ENCODE results near the gene ZNF536. TPM values are rescaled to one million over a fixed set of nuclear protein-coding genes. Genes with fewer than 3 reads are reported as not detected.

The ZNF536 gene
- total RNA-seq, 1 donor from 2014 or later: 0.43 TPM

- Histone ChIP-seq H3K79me2 (ENCODE audit: insufficient read depth, low read length) (no peaks in the 10 kb centered on the region), H3K4me2 (ENCODE audit: low read length) (no peak overlapping the region), H2AFZ (ENCODE audit: low read depth, low read length) (no peak overlapping the region), H3K27ac (ENCODE audit: low read depth, low read length) (no peak overlapping the region), H3K4me3 (ENCODE audit: insufficient read depth, low read depth, low read length) (no peak overlapping the region), H3K9me3 (ENCODE audit: insufficient read depth, low read depth, low read length) (no peaks in the 10 kb centered on the region), H4K20me1 (ENCODE audit: insufficient read depth, low read length) (no peaks in the 10 kb centered on the region), H3K27me3 (ENCODE audit: insufficient read depth, low read length) (peaks cover 8% of the 10 kb centered on the region), H3K36me3 (ENCODE audit: insufficient read depth, low read length) (no peaks in the 10 kb centered on the region), H3K9ac (ENCODE audit: low read length) (no peak overlapping the region), H3K4me1 (ENCODE audit: insufficient read depth, low read length) (no peaks in the 10 kb centered on the region)
- Mint-ChIP-seq H3K4me3 (ENCODE audit: unreplicated experiment) (no peak overlapping the region), H3K4me1 (ENCODE audit: low read depth, unreplicated experiment) (peaks cover 2% of the 10 kb centered on the region), H3K27me3 (ENCODE audit: low read depth, unreplicated experiment) (peaks cover 78% of the 10 kb centered on the region), H3K36me3 (ENCODE audit: low read depth, unreplicated experiment) (no peaks in the 10 kb centered on the region), H3K9me3 (ENCODE audit: unreplicated experiment) (peaks cover 5% of the 10 kb centered on the region), H3K27ac (ENCODE audit: unreplicated experiment) (no peak overlapping the region)
- DNase-seq (ENCODE audit: low read depth) (no peak), FAIRE-seq (no peak)
- TF ChIP-seq EZH2 (IDR thresholded peaks at IDR 0.05; ENCODE audit: insufficient read depth, low read length): no peak
- TF ChIP-seq CTCF (IDR thresholded peaks at IDR 0.05; ENCODE audit: insufficient read depth, low read depth, low read length): no peak
Observed at GRCh38 chr19:30378701-30379100, 6.5 kb downstream of the ZNF536 start.

GRCh38 chr19:30379841-30380610, 7.8 kb downstream of the ZNF536 start:
- no peak overlapping the region for H3K27ac Mint-ChIP-seq (ENCODE audit: unreplicated experiment)
- no peak overlapping the region for H3K27ac ChIP-seq (ENCODE audit: low read depth, low read length)
- no peaks in the 10 kb centered on the region for H3K9me3 ChIP-seq (ENCODE audit: insufficient read depth, low read depth, low read length)
- no peak overlapping the region for H3K4me2 ChIP-seq (ENCODE audit: low read length)
- H3K9me3 Mint-ChIP-seq (ENCODE audit: unreplicated experiment): peaks cover 5% of the 10 kb centered on the region
- H3K36me3 Mint-ChIP-seq (ENCODE audit: low read depth, unreplicated experiment): no peaks in the 10 kb centered on the region
- TF ChIP-seq EZH2 (IDR thresholded peaks at IDR 0.05; ENCODE audit: insufficient read depth, low read length) (no peak), CTCF (IDR thresholded peaks at IDR 0.05; ENCODE audit: insufficient read depth, low read depth, low read length) (no peak)
- H3K36me3 ChIP-seq (ENCODE audit: insufficient read depth, low read length): no peaks in the 10 kb centered on the region
- H3K4me1 ChIP-seq (ENCODE audit: insufficient read depth, low read length): no peaks in the 10 kb centered on the region
- peaks cover 2% of the 10 kb centered on the region for H3K4me1 Mint-ChIP-seq (ENCODE audit: low read depth, unreplicated experiment)
- H4K20me1 ChIP-seq (ENCODE audit: insufficient read depth, low read length): no peaks in the 10 kb centered on the region
- no peak overlapping the region for H3K4me3 ChIP-seq (ENCODE audit: insufficient read depth, low read depth, low read length)
- no peak for DNase-seq (ENCODE audit: low read depth)
- peaks cover 76% of the 10 kb centered on the region for H3K27me3 Mint-ChIP-seq (ENCODE audit: low read depth, unreplicated experiment)
- H2AFZ ChIP-seq (ENCODE audit: low read depth, low read length): no peak overlapping the region
- no peaks in the 10 kb centered on the region for H3K79me2 ChIP-seq (ENCODE audit: insufficient read depth, low read length)
- H3K9ac ChIP-seq (ENCODE audit: low read length): no peak overlapping the region
- FAIRE-seq: no peak
- H3K4me3 Mint-ChIP-seq (ENCODE audit: unreplicated experiment): no peak overlapping the region
- H3K27me3 ChIP-seq (ENCODE audit: insufficient read depth, low read length): peaks cover 7% of the 10 kb centered on the region

- no peak overlapping the region for H3K4me3 ChIP-seq (ENCODE audit: insufficient read depth, low read depth, low read length)
- no peaks in the 10 kb centered on the region for H3K4me1 Mint-ChIP-seq (ENCODE audit: low read depth, unreplicated experiment)
- no peaks in the 10 kb centered on the region for H3K9me3 ChIP-seq (ENCODE audit: insufficient read depth, low read depth, low read length)
- FAIRE-seq (no peak), DNase-seq (ENCODE audit: low read depth) (no peak)
- no peak overlapping the region for H2AFZ ChIP-seq (ENCODE audit: low read depth, low read length)
- H3K4me1 ChIP-seq (ENCODE audit: insufficient read depth, low read length): no peaks in the 10 kb centered on the region
- H3K27me3 Mint-ChIP-seq (ENCODE audit: low read depth, unreplicated experiment): peaks cover 77% of the 10 kb centered on the region
- H3K27ac Mint-ChIP-seq (ENCODE audit: unreplicated experiment): no peak overlapping the region
- no peaks in the 10 kb centered on the region for H3K79me2 ChIP-seq (ENCODE audit: insufficient read depth, low read length)
- H3K27me3 ChIP-seq (ENCODE audit: insufficient read depth, low read length): no peaks in the 10 kb centered on the region
- no peak overlapping the region for H3K4me2 ChIP-seq (ENCODE audit: low read length)
- peaks cover 2% of the 10 kb centered on the region for H3K9me3 Mint-ChIP-seq (ENCODE audit: unreplicated experiment)
- TF ChIP-seq EZH2 (IDR thresholded peaks at IDR 0.05; ENCODE audit: insufficient read depth, low read length) (no peak), CTCF (IDR thresholded peaks at IDR 0.05; ENCODE audit: insufficient read depth, low read depth, low read length) (no peak)
- H3K9ac ChIP-seq (ENCODE audit: low read length): no peak overlapping the region
- no peaks in the 10 kb centered on the region for H3K36me3 ChIP-seq (ENCODE audit: insufficient read depth, low read length)
- H3K4me3 Mint-ChIP-seq (ENCODE audit: unreplicated experiment): no peak overlapping the region
- H3K27ac ChIP-seq (ENCODE audit: low read depth, low read length): no peak overlapping the region
- no peaks in the 10 kb centered on the region for H3K36me3 Mint-ChIP-seq (ENCODE audit: low read depth, unreplicated experiment)
- H4K20me1 ChIP-seq (ENCODE audit: insufficient read depth, low read length): no peaks in the 10 kb centered on the region
Observed at GRCh38 chr19:30381366-30381765, 9.2 kb downstream of the ZNF536 start.

All from astrocyte (in vitro differentiated cells and primary cell).